ENCODE results near the gene HSF4.

DNA sequence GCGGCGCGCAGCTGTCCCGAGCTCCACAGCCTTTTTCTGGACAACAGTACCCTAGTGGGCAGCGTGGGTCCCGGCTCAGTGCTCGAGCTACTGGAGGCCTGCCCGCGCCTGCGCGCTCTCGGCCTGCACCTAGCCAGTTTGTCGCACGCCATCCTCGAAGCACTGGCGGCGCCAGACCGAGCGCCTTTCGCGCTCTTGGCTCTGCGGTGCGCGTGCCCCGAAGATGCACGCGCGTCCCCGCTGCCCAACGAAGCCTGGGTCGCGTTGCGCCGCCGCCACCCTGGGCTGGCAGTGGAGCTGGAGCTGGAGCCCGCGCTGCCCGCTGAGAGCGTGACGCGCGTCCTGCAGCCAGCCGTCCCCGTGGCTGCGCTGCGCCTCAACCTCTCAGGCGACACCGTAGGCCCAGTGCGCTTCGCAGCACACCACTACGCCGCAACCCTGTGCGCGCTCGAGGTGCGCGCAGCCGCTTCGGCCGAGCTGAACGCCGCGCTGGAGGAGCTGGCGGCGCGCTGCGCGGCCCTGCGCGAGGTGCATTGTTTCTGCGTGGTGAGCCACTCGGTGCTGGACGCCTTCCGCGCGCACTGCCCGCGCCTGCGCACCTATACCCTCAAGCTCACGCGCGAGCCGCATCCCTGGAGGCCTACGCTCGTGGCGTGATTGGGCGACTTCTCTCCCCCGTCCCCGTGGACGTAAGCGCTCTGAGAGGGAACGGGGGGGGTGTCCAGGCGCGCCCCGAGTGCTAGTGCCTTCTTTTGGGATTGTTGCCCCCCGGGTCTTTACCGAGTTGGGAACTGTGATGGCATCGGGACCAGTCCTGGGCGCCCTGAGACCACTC lies 1.2 kb upstream of the HSF4 start:
- TF ChIP-seq POLR2A (IDR thresholded peaks at IDR 0.05) = no peak
- TF ChIP-seq, protein P1, sequence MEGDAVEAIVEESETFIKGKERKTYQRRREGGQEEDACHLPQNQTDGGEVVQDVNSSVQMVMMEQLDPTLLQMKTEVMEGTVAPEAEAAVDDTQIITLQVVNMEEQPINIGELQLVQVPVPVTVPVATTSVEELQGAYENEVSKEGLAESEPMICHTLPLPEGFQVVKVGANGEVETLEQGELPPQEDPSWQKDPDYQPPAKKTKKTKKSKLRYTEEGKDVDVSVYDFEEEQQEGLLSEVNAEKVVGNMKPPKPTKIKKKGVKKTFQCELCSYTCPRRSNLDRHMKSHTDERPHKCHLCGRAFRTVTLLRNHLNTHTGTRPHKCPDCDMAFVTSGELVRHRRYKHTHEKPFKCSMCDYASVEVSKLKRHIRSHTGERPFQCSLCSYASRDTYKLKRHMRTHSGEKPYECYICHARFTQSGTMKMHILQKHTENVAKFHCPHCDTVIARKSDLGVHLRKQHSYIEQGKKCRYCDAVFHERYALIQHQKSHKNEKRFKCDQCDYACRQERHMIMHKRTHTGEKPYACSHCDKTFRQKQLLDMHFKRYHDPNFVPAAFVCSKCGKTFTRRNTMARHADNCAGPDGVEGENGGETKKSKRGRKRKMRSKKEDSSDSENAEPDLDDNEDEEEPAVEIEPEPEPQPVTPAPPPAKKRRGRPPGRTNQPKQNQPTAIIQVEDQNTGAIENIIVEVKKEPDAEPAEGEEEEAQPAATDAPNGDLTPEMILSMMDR (IDR thresholded peaks at IDR 0.05) = no peak

Measured in transverse colon (tissue), 3 donors.